Adrenal gland (tissue), 12 donors: ENCODE results near the gene MRPL9. TPM values are rescaled to one million over a fixed set of nuclear protein-coding genes. Genes with fewer than 3 reads are reported as not detected.
A peak's percentile ranks its signal among the peaks of the same experiment; 100 is the strongest.

ENCODE experiments used
- DNase-seq, 7 donors: peaks; one replicate each; pipeline ENCODE4 v3.0.0-alpha.2; 2019 to 2020
- H3K27ac ChIP-seq, 5 donors: fragments of 200-600 bp; sonication (generic) in 4 of 5; 1 replicate in 3 of 5; 2 replicates in 2 of 5; pipeline versions ENCODE4 v1.5.1 to v1.8.0; 2016 to 2020; ENCODE audit warnings: mild to moderate bottlenecking in 1 of 5
- H3K27me3 ChIP-seq: fragments of 200-600 bp; 2 replicates; pipeline ENCODE4 v1.8.0; 2021
- H3K36me3 ChIP-seq, 2 donors: fragments of 200-600 bp; replicated peaks in 1 of 2; 1 replicate in 1 of 2; 2 replicates in 1 of 2; pipeline versions ENCODE4 v1.5.1 to v1.8.0; 2018 to 2022
- H3K4me1 ChIP-seq, 2 donors: fragments of 200-600 bp; replicated peaks in 1 of 2; 1 replicate in 1 of 2; 2 replicates in 1 of 2; pipeline versions ENCODE4 v1.5.1 to v1.8.0; 2018 to 2021
- H3K4me3 ChIP-seq, 4 donors: fragments of 200-600 bp; sonication (generic) in 3 of 4; one replicate each; pipeline ENCODE4 v1.5.1; 2016 to 2018
- H3K9me3 ChIP-seq, 3 donors: fragments of 200-600 bp; sonication (generic) in 1 of 3; replicated peaks in 1 of 3; 1 replicate in 2 of 3; 2 replicates in 1 of 3; pipeline versions ENCODE4 v1.5.1 to v1.8.0; 2016 to 2021
- POLR2A ChIP-seq, 2 donors: fragments of 450-650 bp; IDR thresholded peaks; one replicate each; pipeline ENCODE4 v1.6.1; 2017; ENCODE audit warnings: antibody characterized with exemption in 2 of 2, mild to moderate bottlenecking in 2 of 2, moderate library complexity in 1 of 2
- WGBS, 4 donors: extraction: QIAGEN DNeasy Blood & Tissue Kit in 2 of 4; methylation state at CpG; one replicate each; pipeline versions ENCODE4 v1.1.5 to v1.1.7; 2013 to 2017; 5-methylcytosine and 5-hydroxymethylcytosine counted together
- intact Hi-C, 2 donors: fragments of 100-400 bp; cut with DNase I; formaldehyde crosslinking; loops; one replicate each; pipeline versions ENCODE4 v1.14.1 to v1.15.0; 2022 to 2023
- polyA plus RNA-seq, 3 donors: library from polyadenylated mRNA; stranded (reverse); fragments of 200-250 nt in 2 of 3; fragments of 350-450 nt in 1 of 3; fragmentation: Illumina TruSeq in 1 of 3; extraction: RNeasy Lipid Tissue Mini Kit (QIAGEN cat#74804) in 1 of 3; gene quantifications; one replicate each; pipeline ENCODE4 v1.2.3, GENCODE V29; 2013 to 2014
- small RNA-seq, 2 donors: library from RNA; depleted of rRNA; stranded (forward); fragments of <200 nt; gene quantifications; one replicate each; pipeline ENCODE3, GENCODE V24; 2016
- total RNA-seq, 9 donors: library from RNA; depleted of rRNA in 4 of 9; stranded (reverse); fragments of >200 nt in 4 of 9; fragments of 120-200 nt in 1 of 9; fragmentation: NEBNext Ultra II Directional in 1 of 9; extraction: Animal tissue kit (Norgen Biotek cat#: 25700) in 1 of 9; gene quantifications; one replicate each; pipeline versions ENCODE4 v1.1.0 to v1.2.4, GENCODE V29; 2013 to 2023
- TF ChIP-seq, protein P1 (sequence below), 6 experiments: fragments of 450-650 bp in 4 of 6; fragments of 200-600 bp in 2 of 6; sonication (generic) in 1 of 6; IDR thresholded peaks; 1 replicate in 5 of 6; 2 replicates in 1 of 6; pipeline versions ENCODE4 v1.5.1 to v1.8.0; 2016 to 2021; ENCODE audit warnings: antibody characterized with exemption in 6 of 6, mild to moderate bottlenecking in 2 of 6, moderate library complexity in 1 of 6
- donor health status: healthy with polysubstance abuse.
- donor health status: Bipolar disorder and iron deficiency.
- donor health status: DM: yes; HTN: yes; CAD: no.
- donor health status: DM: no; HTN: no; CAD: no.
- donor health status: DM: no; HTN: no; CAD: no.
- donor health status: DM: yes; HTN: yes; CAD: no.

Gene MRPL9
- total and polyA plus RNA-seq, 12 donors, result 42.0 to 127 (median 65.2) TPM

DNA sequence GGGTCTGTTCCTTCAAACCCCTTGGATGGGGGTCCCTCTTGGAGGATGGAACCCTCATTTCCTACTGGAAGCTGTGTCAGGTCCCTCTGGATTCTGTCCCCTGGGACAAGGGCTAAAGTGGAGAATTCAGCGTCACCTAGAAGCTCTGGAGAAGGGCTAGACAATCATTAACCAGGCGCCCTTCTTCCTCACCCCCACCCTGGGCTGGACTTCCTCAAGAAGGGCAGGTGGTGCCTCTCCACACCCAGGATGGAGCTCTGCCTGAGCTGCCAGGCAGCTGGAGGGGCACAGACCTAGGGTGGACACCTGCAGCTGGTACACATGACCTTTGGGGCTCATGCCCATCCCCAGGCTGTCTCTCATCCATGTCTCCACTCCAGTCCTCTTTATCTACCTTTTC lies 50.3 kb downstream of the MRPL9 start:
- no peaks in the 10 kb centered on the region for H3K4me1 ChIP-seq
- no peaks in the 10 kb centered on the region for H3K36me3 ChIP-seq
- DNase-seq, result no peak
- H3K27ac ChIP-seq, result no peak overlapping the region
- intact Hi-C loops, result no loop called here
- H3K27me3 ChIP-seq, result no peaks in the 10 kb centered on the region
- H3K9me3 ChIP-seq, result no peaks in the 10 kb centered on the region
- no peak for TF ChIP-seq POLR2A (IDR thresholded peaks at IDR 0.05)
- TF ChIP-seq, protein P1, sequence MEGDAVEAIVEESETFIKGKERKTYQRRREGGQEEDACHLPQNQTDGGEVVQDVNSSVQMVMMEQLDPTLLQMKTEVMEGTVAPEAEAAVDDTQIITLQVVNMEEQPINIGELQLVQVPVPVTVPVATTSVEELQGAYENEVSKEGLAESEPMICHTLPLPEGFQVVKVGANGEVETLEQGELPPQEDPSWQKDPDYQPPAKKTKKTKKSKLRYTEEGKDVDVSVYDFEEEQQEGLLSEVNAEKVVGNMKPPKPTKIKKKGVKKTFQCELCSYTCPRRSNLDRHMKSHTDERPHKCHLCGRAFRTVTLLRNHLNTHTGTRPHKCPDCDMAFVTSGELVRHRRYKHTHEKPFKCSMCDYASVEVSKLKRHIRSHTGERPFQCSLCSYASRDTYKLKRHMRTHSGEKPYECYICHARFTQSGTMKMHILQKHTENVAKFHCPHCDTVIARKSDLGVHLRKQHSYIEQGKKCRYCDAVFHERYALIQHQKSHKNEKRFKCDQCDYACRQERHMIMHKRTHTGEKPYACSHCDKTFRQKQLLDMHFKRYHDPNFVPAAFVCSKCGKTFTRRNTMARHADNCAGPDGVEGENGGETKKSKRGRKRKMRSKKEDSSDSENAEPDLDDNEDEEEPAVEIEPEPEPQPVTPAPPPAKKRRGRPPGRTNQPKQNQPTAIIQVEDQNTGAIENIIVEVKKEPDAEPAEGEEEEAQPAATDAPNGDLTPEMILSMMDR (IDR thresholded peaks at IDR 0.05), result no peak
- H3K4me3 ChIP-seq, result no peak overlapping the region
- WGBS, 4 donors, result 73 to 83% (median 82%) methylated on average over 1 to 2 of the region's 2 CpGs

DNA sequence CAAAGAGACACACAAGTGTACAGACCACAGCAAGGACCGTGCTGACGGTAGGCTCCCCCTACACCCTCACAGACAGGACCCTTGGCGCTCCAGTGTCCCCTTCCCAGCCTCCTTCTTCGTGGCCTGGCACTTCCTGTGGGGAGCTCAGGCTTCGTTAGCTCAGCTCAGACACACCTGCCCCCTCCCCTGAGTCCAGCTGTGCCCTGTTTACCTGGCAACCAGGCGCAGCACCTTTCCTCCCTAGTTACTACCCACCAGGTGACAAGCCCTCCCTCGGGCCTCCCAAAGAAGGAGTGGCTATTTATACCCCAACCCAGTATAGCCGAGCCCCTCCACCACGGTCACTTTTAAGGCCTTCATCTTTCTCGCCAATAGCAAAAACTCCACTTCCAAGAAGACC lies 51.3 kb downstream of the MRPL9 start:
- Histone ChIP-seq H3K9me3 (no peaks in the 10 kb centered on the region), H3K4me1 (no peaks in the 10 kb centered on the region), H3K36me3 (no peaks in the 10 kb centered on the region), H3K4me3 (no peak overlapping the region), H3K27ac (no peak overlapping the region), H3K27me3 (no peaks in the 10 kb centered on the region)
- TF ChIP-seq, protein P1 (IDR thresholded peaks at IDR 0.05), result no peak
- no peak for TF ChIP-seq POLR2A (IDR thresholded peaks at IDR 0.05)
- 63 to 76% (median 72%) methylated on average over 6 to 10 of the region's 10 CpGs for WGBS, 4 donors
- no peak for DNase-seq
- intact Hi-C loops, result no loop called here

DNA sequence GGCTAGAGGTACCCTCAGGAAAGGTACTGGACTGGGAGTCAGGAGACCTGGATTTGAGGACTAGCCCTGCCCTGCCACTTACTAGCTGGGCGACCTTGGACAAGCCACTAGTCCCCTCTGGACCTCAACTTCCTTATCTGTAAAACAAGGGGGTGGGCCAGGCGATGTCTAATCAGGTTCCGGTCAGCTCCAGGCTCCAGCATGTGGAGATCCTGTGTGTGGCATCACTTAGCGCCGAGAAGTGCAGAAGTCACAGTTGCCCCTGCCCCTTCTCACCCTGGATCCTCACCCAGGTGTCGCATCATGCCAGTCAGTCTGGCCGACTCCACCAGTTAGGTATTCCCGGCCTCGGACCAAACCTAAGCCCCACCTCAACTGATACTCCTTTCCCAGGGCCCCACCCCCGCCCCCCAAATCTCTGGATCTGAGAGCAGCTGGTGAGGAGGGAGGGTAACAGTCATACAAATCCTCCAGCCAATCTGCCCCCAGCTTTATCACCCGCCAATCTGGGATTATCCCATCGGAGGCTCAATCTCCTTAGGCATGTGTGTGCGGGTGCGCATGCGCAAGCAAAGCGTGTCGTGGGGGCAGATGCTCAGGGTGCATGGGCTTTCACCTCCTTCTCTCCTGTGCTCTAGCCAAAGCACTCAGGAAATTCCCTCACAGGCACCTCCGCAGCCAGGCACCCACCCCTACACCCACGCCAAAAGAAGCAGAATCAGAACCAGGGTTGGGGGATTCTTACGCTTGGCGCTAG lies 52.1 kb downstream of the MRPL9 start:
- Histone ChIP-seq H3K4me1 (no peaks in the 10 kb centered on the region), H3K36me3 (no peaks in the 10 kb centered on the region), H3K27ac (no peak overlapping the region), H3K9me3 (no peaks in the 10 kb centered on the region), H3K27me3 (no peaks in the 10 kb centered on the region), H3K4me3 (no peak overlapping the region)
- TF ChIP-seq POLR2A (IDR thresholded peaks at IDR 0.05), result no peak
- TF ChIP-seq, protein P1 (IDR thresholded peaks at IDR 0.05), result no peak
- intact Hi-C loops, result no loop called here
- no peak for DNase-seq
- 80 to 85% (median 83%) methylated on average over 17 to 21 of the region's 21 CpGs for WGBS, 4 donors

DNA sequence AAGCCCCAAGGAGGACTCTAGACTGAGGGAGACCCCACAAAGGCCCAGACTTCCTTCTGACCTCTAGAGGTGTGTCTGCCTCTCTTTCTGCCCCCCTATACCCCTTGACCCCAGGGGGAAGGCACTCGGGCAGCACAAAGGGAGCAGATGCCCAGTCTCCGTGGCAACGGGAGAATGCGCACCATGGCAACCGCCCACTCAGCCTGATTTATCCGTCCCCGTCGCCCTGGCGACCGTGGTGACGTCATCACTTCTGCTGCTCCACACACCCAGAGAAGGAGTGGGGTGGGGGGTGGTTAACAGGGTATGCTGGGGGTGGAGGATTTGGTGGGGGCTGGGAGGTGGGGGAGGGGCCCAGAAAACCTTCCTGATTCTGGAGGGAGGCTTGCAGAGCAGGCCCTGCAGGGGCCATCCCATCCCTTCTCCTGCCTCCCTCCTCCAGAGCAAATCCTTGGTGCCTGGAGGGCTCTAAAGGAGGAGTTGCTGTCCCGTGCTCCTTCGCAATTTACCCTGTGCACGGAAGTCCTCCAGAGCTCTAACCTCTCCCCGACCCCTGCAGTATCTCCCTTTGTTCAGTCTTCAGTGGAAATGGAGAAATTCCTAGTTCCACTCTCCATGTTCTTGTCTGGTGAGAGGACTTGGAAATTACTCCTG lies 53.0 kb downstream of the MRPL9 start:
- Histone ChIP-seq H3K36me3 (no peaks in the 10 kb centered on the region), H3K27me3 (no peaks in the 10 kb centered on the region), H3K27ac (no peak overlapping the region), H3K9me3 (no peaks in the 10 kb centered on the region), H3K4me1 (no peaks in the 10 kb centered on the region), H3K4me3 (no peak overlapping the region)
- 32 to 56% (median 54%) methylated on average over 2 to 15 of the region's 15 CpGs for WGBS, 4 donors
- intact Hi-C loops, result no loop called here
- no peak for TF ChIP-seq POLR2A (IDR thresholded peaks at IDR 0.05)
- TF ChIP-seq, protein P1 (IDR thresholded peaks at IDR 0.05), result no peak
- peak in 5 of 7 donors; percentile 17 to 96 (median 59) for DNase-seq

Small RNA genes within 50 kb of the gene (small RNA-seq; reads per million reads assigned to genes)
- 0 reads per million in 2 donors for gene RNU6-662P

Other genes starting within 250 kb of the MRPL9 start
- 10 to 100 TPM in 3 of 9 donors, 1 to 10 TPM in 6; 5.5 to 18.5 (median 9.2) TPM for gene TUFT1, start 223.2 kb downstream of the MRPL9 start, total RNA-seq
- 10 to 100 TPM in 1 of 3 donors, 1 to 10 TPM in 2; 6.8 to 17.9 (median 9.0) TPM for gene TUFT1, start 223.2 kb downstream of the MRPL9 start, polyA plus RNA-seq
- gene SNX27, start 151.4 kb downstream of the MRPL9 start, total RNA-seq, result 10 to 100 TPM; 20.0 to 46.7 (median 32.5) TPM
- gene SNX27, start 151.4 kb downstream of the MRPL9 start, polyA plus RNA-seq, result 10 to 100 TPM in 2 of 3 donors, 1 to 10 TPM in 1; 6.0 to 21.8 (median 10.9) TPM
- 1 to 10 TPM in 4 of 9 donors, under 1 TPM in 2, not detected in 3; 0.10 to 9.2 (median 4.5) TPM for gene CELF3, start 46.7 kb downstream of the MRPL9 start, total RNA-seq
- gene CELF3, start 46.7 kb downstream of the MRPL9 start, polyA plus RNA-seq, result 100 to 1,000 TPM in 1 of 3 donors, 10 to 100 TPM in 1, 1 to 10 TPM in 1; 6.8 to 128 (median 16.1) TPM
- gene RIIAD1, start 42.0 kb downstream of the MRPL9 start, total RNA-seq, result 10 to 100 TPM in 1 of 9 donors, 1 to 10 TPM in 3, under 1 TPM in 1, not detected in 4; 0.44 to 31.3 (median 5.0) TPM
- gene RIIAD1, start 42.0 kb downstream of the MRPL9 start, polyA plus RNA-seq, result 1 to 10 TPM; 2.1 to 7.0 (median 6.1) TPM
- gene TDRKH, start 27.0 kb upstream of the MRPL9 start, total RNA-seq, result 1 to 10 TPM; 4.7 to 8.9 (median 6.1) TPM
- 1 to 10 TPM; 2.1 to 9.1 (median 2.9) TPM for gene TDRKH, start 27.0 kb upstream of the MRPL9 start, polyA plus RNA-seq
- gene LINGO4, start 41.9 kb upstream of the MRPL9 start, total RNA-seq, result under 1 TPM in 3 of 9 donors, not detected in 6; 0.11 to 0.55 (median 0.30) TPM
- gene LINGO4, start 41.9 kb upstream of the MRPL9 start, polyA plus RNA-seq, result under 1 TPM; 0.20 to 0.56 (median 0.33) TPM
- gene RORC, start 68.3 kb upstream of the MRPL9 start, total RNA-seq, result 10 to 100 TPM in 1 of 9 donors, 1 to 10 TPM in 6, under 1 TPM in 2; 0.06 to 15.1 (median 3.2) TPM
- gene RORC, start 68.3 kb upstream of the MRPL9 start, polyA plus RNA-seq, result 1 to 10 TPM; 1.7 to 6.4 (median 2.2) TPM
- gene C2CD4D, start 76.3 kb upstream of the MRPL9 start, total RNA-seq, result under 1 TPM in 4 of 9 donors, not detected in 5; 0.06 to 0.55 (median 0.26) TPM
- gene C2CD4D, start 76.3 kb upstream of the MRPL9 start, polyA plus RNA-seq, result under 1 TPM in 2 of 3 donors, not detected in 1; 0.16 to 0.20 TPM
- gene THEM5, start 90.2 kb upstream of the MRPL9 start, total RNA-seq, result not detected
- not detected for gene THEM5, start 90.2 kb upstream of the MRPL9 start, polyA plus RNA-seq
- gene THEM4, start 146.0 kb upstream of the MRPL9 start, total RNA-seq, result 10 to 100 TPM; 20.2 to 36.4 (median 24.6) TPM
- gene THEM4, start 146.0 kb upstream of the MRPL9 start, polyA plus RNA-seq, result 10 to 100 TPM; 32.3 to 36.3 (median 34.9) TPM
- 100 to 1,000 TPM in 5 of 9 donors, 10 to 100 TPM in 4; 24.9 to 463 (median 190) TPM for gene S100A10, start 230.4 kb upstream of the MRPL9 start, total RNA-seq
- gene S100A10, start 230.4 kb upstream of the MRPL9 start, polyA plus RNA-seq, result 100 to 1,000 TPM; 439 to 860 (median 798) TPM